Psoas muscle (tissue), 8 donors: ENCODE measurements around the gene TIMP2. TPM values are rescaled to one million over a fixed set of nuclear protein-coding genes. Genes with fewer than 3 reads are reported as not detected.

Experiments
- ATAC-seq, 4 donors: fragments of 200-7000 bp; cut with Tn5 transposase; one replicate each; pipeline ENCODE4 v1.9.1; 2020; ENCODE audit warnings: moderate library complexity in 3 of 4, mild to moderate bottlenecking in 2 of 4
- DNase-seq, 2 donors: peaks; one replicate each; pipeline ENCODE4 v3.0.0-alpha.2; 2020
- H3K27ac ChIP-seq: fragments of 200-600 bp; one replicate; pipeline ENCODE4 v1.8.0; 2022
- H3K27me3 ChIP-seq, 3 donors: fragments of 200-600 bp in 1 of 3; one replicate each; pipeline versions ENCODE4 v1.6.1 to v1.8.0; 2013 to 2022; ENCODE audit warnings: low read length in 2 of 3, mild to moderate bottlenecking in 2 of 3, moderate library complexity in 1 of 3; ENCODE audit not compliant: insufficient read depth in 3 of 3
- H3K36me3 ChIP-seq, 2 donors: fragments of 200-600 bp in 1 of 2; one replicate each; pipeline versions ENCODE4 v1.6.1 to v1.8.0; 2013 to 2022; ENCODE audit warnings: low read depth in 1 of 2, mild to moderate bottlenecking in 1 of 2, moderate library complexity in 1 of 2; ENCODE audit not compliant: insufficient read depth in 1 of 2
- H3K4me1 ChIP-seq: fragments of 200-600 bp; one replicate; pipeline ENCODE4 v1.8.0; 2022
- H3K4me3 ChIP-seq: fragments of 200-600 bp; one replicate; pipeline ENCODE4 v1.8.0; 2022; ENCODE audit warnings: mild to moderate bottlenecking
- H3K9me3 ChIP-seq: fragments of 200-600 bp; one replicate; pipeline ENCODE4 v1.8.0; 2022
- WGBS, 3 donors: extraction: QIAGEN DNeasy Blood & Tissue Kit; methylation state at CpG; one replicate each; pipeline versions ENCODE4 v1.1.6 to v1.1.7; 2013; 5-methylcytosine and 5-hydroxymethylcytosine counted together
- intact Hi-C, 2 donors: fragments of 100-400 bp; cut with DNase I; formaldehyde crosslinking; loops; one replicate each; pipeline versions ENCODE4 v1.11.0 to v1.14.2; 2022
- polyA plus RNA-seq, 3 donors: library from polyadenylated mRNA; stranded (reverse); fragments of 200-250 nt; gene quantifications; one replicate each; pipeline ENCODE4 v1.2.3, GENCODE V29; 2013
- total RNA-seq, 4 donors: library from RNA; stranded (reverse); fragmentation: NEBNext Ultra II Directional in 2 of 4; extraction: Animal tissue kit (Norgen Biotek cat#: 25700) in 2 of 4; gene quantifications; one replicate each; pipeline versions ENCODE4 v1.2.1 to v1.2.4, GENCODE V29; 2021 to 2023
- TF ChIP-seq, protein P1 (sequence below): fragments of 200-600 bp; IDR thresholded peaks from one replicate; pipeline ENCODE4 v1.8.0; 2022; ENCODE audit warnings: antibody characterized with exemption
- donor health status: healthy with polysubstance abuse.
- donor health status: DM: no; HTN: no; CAD: no; lungs with moderate emphysema.
- donor health status: Bipolar disorder and iron deficiency.
- donor health status: healthy.
- donor health status: DM: yes; HTN: yes; CAD: no.
- donor health status: DM: no; HTN: no; CAD: no.
- donor health status: DM: no; HTN: no; CAD: no.
- donor health status: DM: yes; HTN: yes; CAD: no.

Gene TIMP2
- total and polyA plus RNA-seq, 7 donors: 10.3 to 53.6 (median 18.5) TPM

DNA sequence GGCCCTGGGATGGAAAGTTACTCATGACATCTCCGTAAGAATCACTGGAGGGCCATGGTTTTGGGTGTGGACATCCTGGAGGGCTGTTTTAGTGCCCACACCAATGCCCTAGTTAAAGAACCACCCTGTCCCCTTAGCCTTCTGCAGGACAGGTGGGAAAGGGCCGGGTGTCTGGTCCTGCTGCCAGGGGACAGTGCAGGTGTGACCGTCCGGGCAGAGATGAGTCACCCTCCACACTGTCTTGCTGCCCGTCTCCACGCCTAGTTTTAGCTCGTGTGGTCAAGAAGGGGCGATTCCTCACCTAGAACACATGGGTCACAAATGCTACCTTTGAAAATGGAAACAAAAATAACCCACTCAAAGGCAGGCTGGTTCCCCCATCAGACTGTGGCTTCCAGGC, 39.2 kb downstream of the TIMP2 start:
- H3K27ac ChIP-seq: no peak overlapping the region
- intact Hi-C loops: no loop called here
- TF ChIP-seq, protein P1, sequence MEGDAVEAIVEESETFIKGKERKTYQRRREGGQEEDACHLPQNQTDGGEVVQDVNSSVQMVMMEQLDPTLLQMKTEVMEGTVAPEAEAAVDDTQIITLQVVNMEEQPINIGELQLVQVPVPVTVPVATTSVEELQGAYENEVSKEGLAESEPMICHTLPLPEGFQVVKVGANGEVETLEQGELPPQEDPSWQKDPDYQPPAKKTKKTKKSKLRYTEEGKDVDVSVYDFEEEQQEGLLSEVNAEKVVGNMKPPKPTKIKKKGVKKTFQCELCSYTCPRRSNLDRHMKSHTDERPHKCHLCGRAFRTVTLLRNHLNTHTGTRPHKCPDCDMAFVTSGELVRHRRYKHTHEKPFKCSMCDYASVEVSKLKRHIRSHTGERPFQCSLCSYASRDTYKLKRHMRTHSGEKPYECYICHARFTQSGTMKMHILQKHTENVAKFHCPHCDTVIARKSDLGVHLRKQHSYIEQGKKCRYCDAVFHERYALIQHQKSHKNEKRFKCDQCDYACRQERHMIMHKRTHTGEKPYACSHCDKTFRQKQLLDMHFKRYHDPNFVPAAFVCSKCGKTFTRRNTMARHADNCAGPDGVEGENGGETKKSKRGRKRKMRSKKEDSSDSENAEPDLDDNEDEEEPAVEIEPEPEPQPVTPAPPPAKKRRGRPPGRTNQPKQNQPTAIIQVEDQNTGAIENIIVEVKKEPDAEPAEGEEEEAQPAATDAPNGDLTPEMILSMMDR: no peak
- peaks cover 38% of the 10 kb centered on the region for H3K4me1 ChIP-seq
- 75 to 80% (median 75%) methylated on average over 8 of the region's 8 CpGs for WGBS, 3 donors
- DNase-seq (no peak), ATAC-seq (no peak)
- H3K9me3 ChIP-seq: no peaks in the 10 kb centered on the region
- peaks cover 0 to 10% (median 0%) of the 10 kb centered on the region in 3 donors for H3K27me3 ChIP-seq
- H3K36me3 ChIP-seq: no peaks in the 10 kb centered on the region
- H3K4me3 ChIP-seq: no peak overlapping the region

DNA sequence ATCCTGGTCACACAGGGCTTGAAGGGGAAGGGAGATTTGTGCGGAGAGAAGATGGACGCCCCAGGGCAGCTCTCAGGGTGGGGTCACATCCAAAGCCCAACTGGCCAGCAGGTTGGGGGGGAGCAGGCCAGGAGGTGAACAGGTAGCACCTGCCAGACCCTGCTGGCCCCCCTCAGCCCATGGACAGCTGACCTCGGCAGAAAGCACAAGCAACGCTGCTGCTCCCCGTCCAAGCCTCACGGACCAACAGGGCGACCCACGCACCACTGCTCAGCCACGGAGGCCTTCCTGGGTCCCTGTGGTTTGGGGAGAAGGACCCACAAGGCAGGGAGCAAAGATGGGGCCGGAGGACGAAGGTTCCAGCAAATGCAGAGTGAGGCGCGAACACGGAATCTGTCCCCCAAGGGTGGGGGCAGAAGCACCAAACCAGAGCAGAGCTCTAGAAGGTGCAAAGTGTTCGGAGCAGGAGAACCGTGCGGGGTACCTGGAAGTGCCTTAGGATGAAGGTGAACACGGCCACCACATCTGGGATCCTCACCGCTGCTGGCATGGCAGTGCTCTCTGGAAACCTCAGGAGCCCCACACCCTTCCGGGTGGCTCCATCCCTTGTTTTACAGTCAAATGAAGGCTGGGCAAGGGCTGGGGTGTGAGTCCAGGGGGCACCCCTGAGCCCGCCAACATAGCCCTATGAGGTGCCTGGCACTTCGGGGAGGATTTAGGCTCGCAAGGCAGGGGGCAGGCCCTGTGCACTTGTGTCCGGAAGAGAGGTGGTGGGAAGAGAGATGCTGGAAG, 40.1 kb downstream of the TIMP2 start:
- no peak for ATAC-seq
- Histone ChIP-seq H3K9me3 (no peaks in the 10 kb centered on the region), H3K4me3 (no peak overlapping the region), H3K36me3 (no peaks in the 10 kb centered on the region), H3K27me3 (peaks cover 0 to 10% (median 0%) of the 10 kb centered on the region in 3 donors), H3K4me1 (peaks cover 38% of the 10 kb centered on the region), H3K27ac (peak overlapping the region; percentile 78)
- intact Hi-C loops: no loop called here
- WGBS, 3 donors: 77 to 92% (median 83%) methylated on average over 24 of the region's 24 CpGs
- TF ChIP-seq, protein P1: no peak
- no peak for DNase-seq

DNA sequence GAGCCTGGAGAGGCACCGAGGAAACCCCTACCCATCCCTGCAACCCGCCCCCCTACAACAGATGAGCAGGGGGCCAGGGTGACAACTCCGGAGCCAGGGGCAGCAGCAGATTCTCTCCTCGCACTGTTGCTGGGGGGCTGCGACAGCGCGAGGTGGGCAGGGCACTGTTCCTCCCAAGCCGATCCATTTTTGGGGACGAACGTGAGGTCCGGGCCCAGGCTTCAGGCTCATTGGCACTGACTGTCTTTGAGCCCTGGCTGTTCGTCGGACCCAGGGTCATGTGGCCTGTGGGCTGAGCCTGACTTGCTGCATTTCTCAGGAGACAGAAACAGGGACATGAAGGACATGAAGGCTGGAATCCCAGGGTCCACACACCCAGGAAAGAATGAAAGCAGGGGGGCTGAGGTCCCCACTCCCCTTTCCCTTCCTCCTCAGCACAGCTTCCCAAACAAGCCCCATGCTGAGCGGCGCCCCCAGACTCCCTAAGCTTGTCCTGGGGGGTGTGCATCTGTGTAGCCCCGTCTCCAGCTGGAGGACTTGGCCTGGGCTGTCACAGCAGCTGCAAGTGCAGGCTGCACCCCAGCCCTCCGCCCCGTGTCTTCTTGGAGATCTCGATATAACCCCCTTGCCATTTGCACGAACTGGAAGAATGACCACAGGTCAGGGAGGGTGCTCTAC, 40.9 kb downstream of the TIMP2 start:
- DNase-seq: no peak
- intact Hi-C loops: no loop called here
- peak overlapping the region; percentile 78 for H3K27ac ChIP-seq
- H3K4me3 ChIP-seq: peak overlapping the region; percentile 41
- no peak for ATAC-seq
- TF ChIP-seq, protein P1: no peak
- H3K27me3 ChIP-seq: peaks cover 0 to 10% (median 0%) of the 10 kb centered on the region in 3 donors
- H3K4me1 ChIP-seq: peaks cover 31% of the 10 kb centered on the region
- 27 to 36% (median 28%) methylated on average over 19 to 20 of the region's 20 CpGs for WGBS, 3 donors
- H3K9me3 ChIP-seq: no peaks in the 10 kb centered on the region
- H3K36me3 ChIP-seq: no peaks in the 10 kb centered on the region

DNA sequence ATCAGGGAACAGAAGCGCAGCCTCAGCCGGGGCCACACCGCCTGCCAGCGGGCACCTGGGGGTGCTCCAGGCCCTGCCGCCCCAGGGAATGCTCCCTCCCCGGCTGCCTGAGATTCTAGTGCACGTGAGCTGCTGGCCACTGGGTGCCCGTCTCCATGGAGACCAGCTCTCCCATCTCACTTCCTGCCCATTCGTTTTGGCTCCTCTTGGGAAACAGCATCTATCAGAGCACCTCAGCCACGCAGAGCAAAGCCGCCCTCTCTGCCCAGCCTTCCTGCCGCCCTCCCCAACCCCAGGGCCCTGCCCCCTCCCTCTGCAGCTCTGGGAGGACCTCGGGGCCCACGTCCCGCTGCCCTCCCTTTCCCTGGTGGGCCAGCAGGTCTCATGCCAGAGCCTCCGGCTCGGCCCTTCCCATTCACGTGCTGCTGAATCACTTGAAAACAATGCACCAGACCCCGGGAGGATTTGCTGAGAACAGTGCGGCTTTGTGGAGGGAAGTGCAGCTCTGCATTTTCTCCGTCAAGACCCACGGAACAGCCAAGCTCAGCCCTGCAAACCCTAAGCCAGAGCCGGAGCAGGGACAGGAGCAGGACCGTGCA, 41.6 kb downstream of the TIMP2 start:
- 4 to 12% (median 10%) methylated on average over 21 to 24 of the region's 24 CpGs for WGBS, 3 donors
- peak; percentile 46 to 63 (median 56) for ATAC-seq
- H3K4me3 ChIP-seq: peak overlapping the region; percentile 41
- no peaks in the 10 kb centered on the region for H3K9me3 ChIP-seq
- no peaks in the 10 kb centered on the region for H3K36me3 ChIP-seq
- H3K27me3 ChIP-seq: peaks cover 0 to 10% (median 0%) of the 10 kb centered on the region in 3 donors
- DNase-seq: peak; percentile 83 to 87
- intact Hi-C loops: no loop called here
- TF ChIP-seq, protein P1: no peak
- H3K4me1 ChIP-seq: peaks cover 27% of the 10 kb centered on the region
- peak overlapping the region; percentile 78 for H3K27ac ChIP-seq
